GM19099 (cell line): ENCODE measurements around the gene CDH1.

Experiments used
- POLR2A ChIP-seq: IDR thresholded peaks from 3 replicates; pipeline ENCODE4 v1.6.1; 2011; ENCODE audit warnings: low read depth; ENCODE audit not compliant: insufficient read length; ENCODE audit errors: extremely low read depth

The CDH1 gene

DNA sequence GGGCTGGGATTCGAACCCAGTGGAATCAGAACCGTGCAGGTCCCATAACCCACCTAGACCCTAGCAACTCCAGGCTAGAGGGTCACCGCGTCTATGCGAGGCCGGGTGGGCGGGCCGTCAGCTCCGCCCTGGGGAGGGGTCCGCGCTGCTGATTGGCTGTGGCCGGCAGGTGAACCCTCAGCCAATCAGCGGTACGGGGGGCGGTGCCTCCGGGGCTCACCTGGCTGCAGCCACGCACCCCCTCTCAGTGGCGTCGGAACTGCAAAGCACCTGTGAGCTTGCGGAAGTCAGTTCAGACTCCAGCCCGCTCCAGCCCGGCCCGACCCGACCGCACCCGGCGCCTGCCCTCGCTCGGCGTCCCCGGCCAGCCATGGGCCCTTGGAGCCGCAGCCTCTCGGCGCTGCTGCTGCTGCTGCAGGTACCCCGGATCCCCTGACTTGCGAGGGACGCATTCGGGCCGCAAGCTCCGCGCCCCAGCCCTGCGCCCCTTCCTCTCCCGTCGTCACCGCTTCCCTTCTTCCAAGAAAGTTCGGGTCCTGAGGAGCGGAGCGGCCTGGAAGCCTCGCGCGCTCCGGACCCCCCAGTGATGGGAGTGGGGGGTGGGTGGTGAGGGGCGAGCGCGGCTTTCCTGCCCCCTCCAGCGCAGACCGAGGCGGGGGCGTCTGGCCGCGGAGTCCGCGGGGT, at the start of gene CDH1:
TSS of gene CDH1 (plus strand) at position 247 of the 684 bp plus-strand sequence. CDS start at position 371, 124 bp downstream.
- TF ChIP-seq POLR2A = no peak

DNA sequence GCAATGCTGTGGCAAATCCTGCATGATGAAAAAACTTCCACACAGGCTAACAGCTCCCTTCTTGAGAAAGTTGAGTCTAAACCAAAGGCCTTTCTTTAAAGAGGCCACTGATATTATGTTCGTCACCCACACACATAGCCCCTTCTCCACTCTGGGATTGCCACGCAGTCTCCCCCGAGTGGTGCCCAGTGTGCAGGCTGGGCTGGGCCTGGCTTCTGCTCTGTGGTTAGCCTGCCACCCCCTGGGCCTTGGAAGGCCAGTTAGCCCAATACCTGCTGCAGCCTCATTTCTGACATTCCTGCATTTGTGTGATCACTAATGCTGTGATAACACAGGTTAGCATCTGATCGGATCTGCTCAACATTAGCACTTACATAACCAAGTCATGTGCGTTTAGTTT, 47.2 kb upstream of the CDH1 start:
- TF ChIP-seq POLR2A = no peak

DNA sequence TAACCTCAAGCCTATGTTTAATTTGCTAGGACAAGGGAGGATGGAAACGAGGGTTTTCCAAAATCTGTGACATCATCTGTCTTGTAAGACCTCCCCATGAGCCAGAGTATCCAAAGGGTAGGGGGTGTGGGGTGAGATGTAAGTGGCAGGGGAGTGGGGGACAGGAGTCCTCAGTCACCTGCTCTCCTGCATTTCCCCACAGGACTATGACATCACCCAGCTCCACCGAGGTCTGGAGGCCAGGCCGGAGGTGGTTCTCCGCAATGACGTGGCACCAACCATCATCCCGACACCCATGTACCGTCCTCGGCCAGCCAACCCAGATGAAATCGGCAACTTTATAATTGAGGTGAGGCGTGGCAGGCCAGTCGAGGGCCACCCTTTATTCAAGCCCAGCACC, 41.5 kb upstream of the CDH1 start:
- TF ChIP-seq POLR2A = no peak

- no peak for TF ChIP-seq POLR2A
These were observed 40.6 kb upstream of the CDH1 start for GRCh38 chr16:68696514-68696913.

- no peak for TF ChIP-seq POLR2A
These were observed 39.0 kb upstream of the CDH1 start for GRCh38 chr16:68698091-68698490.

- no peak for TF ChIP-seq POLR2A
These were observed 37.0 kb upstream of the CDH1 start for GRCh38 chr16:68700120-68700519.

GRCh38 chr16:68700831-68701230, 36.3 kb upstream of the CDH1 start:
- TF ChIP-seq POLR2A = no peak

DNA sequence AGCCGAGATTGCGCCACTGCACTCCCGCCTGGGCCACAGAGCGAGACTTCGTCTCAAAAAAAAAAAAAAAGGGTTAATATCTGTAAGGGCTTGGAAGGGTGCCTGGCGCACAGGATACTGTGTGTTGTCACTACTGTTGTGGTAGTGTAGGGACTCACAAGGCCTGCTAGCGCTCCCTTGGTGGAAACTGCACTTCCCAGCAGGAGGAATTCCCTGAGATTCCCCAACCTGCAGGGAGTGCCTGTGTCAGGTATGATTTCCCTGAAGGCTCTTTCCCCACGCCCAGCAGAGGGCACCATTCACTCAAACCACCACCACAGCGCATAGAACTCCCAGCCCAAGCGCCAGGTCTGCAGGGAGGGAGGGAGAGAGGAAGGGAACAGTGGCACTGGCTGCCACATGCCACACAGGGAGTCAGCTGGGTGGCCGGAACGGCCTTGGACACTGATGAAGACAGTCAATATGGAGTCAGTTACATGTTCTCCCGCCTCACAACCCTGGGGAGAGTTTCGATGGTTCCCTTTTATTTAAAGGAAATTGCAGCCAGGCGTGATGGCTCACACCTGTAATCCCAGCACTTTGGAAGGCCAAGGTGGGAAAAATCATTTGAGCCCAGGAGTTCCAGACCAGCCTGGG, 32.7 kb upstream of the CDH1 start:
- no peak for TF ChIP-seq POLR2A

DNA sequence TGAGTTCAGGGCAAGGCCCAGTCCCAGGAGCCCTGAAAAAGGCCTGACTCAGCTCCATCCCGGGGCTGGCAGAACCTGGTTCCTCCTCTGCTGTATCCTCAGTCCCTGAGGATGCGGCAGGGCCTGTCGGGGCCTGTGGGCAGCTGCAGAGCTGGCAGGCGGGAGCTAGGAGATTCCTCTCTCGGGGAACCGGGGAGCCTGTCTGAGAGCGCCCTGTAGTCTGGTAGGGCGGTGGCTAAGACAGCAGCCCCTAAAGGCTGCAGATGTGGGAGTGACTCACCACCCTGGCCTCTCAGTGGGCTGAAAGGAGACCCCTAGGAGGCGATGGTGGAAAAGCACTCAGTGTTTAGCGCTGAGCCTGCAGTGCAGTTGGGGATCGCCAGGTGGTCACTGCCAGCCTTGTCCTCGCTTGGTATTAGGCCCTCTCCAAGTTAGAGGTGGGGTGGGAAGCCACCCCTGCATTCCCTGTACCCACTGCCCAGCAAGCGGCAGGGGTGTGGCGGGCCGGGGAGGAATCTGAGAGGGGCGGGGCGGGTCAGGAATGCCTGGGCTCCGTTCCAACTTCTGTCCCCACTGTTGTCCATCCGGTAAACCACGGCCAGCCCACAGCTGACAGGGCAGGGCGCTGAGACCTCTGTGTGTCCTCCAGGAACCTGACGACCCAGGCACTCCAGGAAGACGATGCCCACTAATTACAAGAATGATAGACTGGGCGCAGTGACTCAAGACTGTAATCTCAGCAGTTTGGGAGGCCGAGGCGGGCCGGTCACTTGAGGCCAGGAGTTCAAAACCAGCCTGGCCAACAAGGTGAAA, 29.5 kb upstream of the CDH1 start:
- TF ChIP-seq POLR2A = no peak

DNA sequence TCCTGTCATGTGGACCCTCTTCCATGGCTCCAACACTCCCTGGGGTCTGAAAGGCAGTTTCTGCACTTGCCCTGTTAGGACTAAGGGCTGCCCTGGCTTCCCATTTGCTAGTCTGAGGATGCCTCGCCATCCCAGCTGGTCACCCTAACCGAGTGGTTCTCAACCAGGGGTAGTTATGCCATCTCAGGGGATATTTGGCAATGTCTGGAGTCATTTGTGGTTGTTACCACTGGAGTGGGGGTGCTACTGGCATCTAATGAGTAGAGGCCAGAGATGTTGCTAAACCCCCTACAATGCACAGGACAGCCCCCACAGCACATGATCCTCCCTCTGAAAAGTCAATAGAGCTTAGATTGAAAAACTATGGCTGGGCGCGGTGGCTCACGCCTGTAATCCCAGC, 26.9 kb upstream of the CDH1 start:
- TF ChIP-seq POLR2A = no peak

- no peak for TF ChIP-seq POLR2A
These were observed 25.5 kb upstream of the CDH1 start for GRCh38 chr16:68711421-68712139.

GRCh38 chr16:68713361-68713760, 23.7 kb upstream of the CDH1 start:
- no peak for TF ChIP-seq POLR2A

- no peak for TF ChIP-seq POLR2A
These were observed 21.6 kb upstream of the CDH1 start for GRCh38 chr16:68715471-68715870.

DNA sequence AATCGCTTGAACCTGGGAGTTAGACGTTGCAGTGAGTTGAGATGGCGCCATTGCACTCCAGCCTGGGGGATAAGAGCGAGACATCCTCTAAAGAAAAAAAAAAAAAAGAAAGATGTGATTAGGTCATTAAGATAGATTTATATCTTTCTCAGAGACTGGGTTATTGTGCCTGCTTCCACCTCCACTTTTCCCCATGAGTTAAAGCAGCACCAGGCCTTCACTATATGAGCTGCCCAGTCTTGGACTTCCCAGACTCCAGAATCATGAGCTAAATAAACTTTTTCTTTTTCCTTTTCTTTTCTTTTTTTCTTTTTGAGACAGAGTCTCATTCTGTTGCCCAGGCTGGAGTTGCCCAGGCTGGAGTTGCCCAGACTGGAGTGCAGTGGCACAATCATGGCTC, 19.4 kb upstream of the CDH1 start:
- TF ChIP-seq POLR2A = no peak

DNA sequence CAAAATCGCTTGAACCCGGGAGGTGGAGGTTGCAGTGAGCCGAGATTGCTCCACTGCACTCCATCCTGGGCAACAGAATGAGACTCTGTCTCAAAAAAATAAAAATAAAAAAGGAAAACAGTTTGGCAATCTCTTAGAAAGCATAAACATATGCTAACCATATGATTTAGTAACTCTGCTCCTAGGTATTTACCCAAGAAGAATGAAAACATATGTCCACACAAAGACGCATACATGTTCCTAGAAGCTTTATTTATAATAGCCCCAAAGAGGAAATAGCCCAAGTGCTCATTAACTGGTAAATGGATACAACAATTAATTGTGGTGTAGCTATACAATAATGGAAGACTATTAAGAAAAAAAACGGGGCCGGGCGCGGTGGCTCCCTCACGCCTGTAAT, 18.5 kb upstream of the CDH1 start:
- TF ChIP-seq POLR2A = no peak
